Upper lobe of left lung (tissue), 4 donors: ENCODE results near the gene MCF2L.

Source experiments
- POLR2A ChIP-seq, 4 donors: fragments of 450-650 bp; IDR thresholded peaks; one replicate each; pipeline ENCODE4 v1.5.1; 2016 to 2017; ENCODE audit warnings: antibody characterized with exemption in 4 of 4, mild to moderate bottlenecking in 2 of 4
- TF ChIP-seq, protein P1 (sequence below), 6 experiments: fragments of 450-650 bp in 4 of 6; fragments of 200-600 bp in 2 of 6; sonication (generic) in 2 of 6; IDR thresholded peaks; one replicate each; pipeline ENCODE4 v1.5.1; 2016 to 2019; ENCODE audit warnings: antibody characterized with exemption in 6 of 6

DNA sequence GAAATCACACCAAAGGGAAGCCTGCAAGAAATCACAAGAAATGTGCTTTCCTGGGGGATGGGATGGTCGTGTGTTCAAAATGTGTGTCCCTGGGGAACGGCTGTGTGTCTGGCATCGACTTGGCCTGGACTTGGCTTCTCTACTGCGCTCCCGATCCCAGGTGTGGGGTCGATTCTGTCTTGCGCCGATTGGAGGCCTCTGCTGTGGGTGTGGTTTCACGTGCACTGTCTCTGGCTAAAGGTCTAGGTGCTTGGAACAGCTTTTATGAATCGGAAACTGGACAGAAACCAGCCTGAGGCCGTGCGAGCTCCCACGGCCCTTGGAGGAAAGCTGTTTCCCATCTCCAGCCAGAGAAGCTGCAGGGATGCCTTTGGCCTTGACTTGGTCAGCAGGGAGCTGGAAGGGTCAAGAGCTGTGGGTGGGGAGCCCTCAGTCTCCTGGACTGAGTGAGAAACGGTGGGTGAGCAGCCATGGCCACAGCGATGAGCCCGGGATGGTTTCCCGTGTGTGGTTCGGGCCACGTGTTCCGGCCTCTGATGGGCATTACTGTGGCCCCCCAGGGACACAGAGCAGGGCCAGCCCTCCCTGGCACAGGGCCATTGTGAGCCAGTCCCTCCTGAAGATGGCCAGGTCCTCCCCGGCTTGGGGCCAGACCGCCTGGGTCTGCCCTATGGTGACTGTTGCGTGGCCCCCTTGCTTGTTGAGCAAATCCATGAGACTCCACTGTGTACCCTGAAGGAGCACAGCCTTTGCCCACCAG lies 29.7 kb downstream of the MCF2L start:
- TF ChIP-seq, protein P1, sequence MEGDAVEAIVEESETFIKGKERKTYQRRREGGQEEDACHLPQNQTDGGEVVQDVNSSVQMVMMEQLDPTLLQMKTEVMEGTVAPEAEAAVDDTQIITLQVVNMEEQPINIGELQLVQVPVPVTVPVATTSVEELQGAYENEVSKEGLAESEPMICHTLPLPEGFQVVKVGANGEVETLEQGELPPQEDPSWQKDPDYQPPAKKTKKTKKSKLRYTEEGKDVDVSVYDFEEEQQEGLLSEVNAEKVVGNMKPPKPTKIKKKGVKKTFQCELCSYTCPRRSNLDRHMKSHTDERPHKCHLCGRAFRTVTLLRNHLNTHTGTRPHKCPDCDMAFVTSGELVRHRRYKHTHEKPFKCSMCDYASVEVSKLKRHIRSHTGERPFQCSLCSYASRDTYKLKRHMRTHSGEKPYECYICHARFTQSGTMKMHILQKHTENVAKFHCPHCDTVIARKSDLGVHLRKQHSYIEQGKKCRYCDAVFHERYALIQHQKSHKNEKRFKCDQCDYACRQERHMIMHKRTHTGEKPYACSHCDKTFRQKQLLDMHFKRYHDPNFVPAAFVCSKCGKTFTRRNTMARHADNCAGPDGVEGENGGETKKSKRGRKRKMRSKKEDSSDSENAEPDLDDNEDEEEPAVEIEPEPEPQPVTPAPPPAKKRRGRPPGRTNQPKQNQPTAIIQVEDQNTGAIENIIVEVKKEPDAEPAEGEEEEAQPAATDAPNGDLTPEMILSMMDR (IDR thresholded peaks at IDR 0.05): no peak
- TF ChIP-seq POLR2A (IDR thresholded peaks at IDR 0.05): no peak
